Calu3 (cell line): ENCODE data around the gene IQCN. TPM values are rescaled to one million over a fixed set of nuclear protein-coding genes. Genes with fewer than 3 reads are reported as not detected.
A peak's percentile ranks its signal among the peaks of the same experiment; 100 is the strongest.

Source experiments
- BruUV-seq: library from RNA; stranded (reverse); fragments of 400-500 nt; replicated peaks from 2 replicates; lab custom pipeline; 2021; lab: Mats Ljungman, UMichigan
- CTCF ChIA-PET: fragments of 300-600 bp; sonication (Branson Sonifier 250); formaldehyde crosslinking; loops from one replicate; lab custom pipeline; 2022; ENCODE audit warnings: antibody characterized with exemption; lab: Charles Lee
- DNase-seq: peaks from one replicate; pipeline ENCODE4 v3.0.0; 2022
- H3K27ac Mint-ChIP-seq: one replicate; pipeline ENCODE4 v1.8.0; 2022; ENCODE audit warnings: mixed read lengths; ENCODE audit not compliant: unreplicated experiment
- H3K27me3 Mint-ChIP-seq: one replicate; pipeline ENCODE4 v1.8.0; 2022; ENCODE audit warnings: mixed read lengths; ENCODE audit not compliant: unreplicated experiment
- H3K36me3 Mint-ChIP-seq: one replicate; pipeline ENCODE4 v1.8.0; 2022; ENCODE audit warnings: mild to moderate bottlenecking, moderate library complexity, mixed read lengths; ENCODE audit not compliant: insufficient read depth, unreplicated experiment
- H3K4me1 Mint-ChIP-seq: one replicate; pipeline ENCODE4 v1.8.0; 2022; ENCODE audit warnings: mild to moderate bottlenecking, low read depth, mixed read lengths; ENCODE audit not compliant: unreplicated experiment
- H3K4me3 Mint-ChIP-seq: one replicate; pipeline ENCODE4 v1.8.0; 2022; ENCODE audit warnings: mild to moderate bottlenecking, low read depth, moderate library complexity, mixed read lengths; ENCODE audit not compliant: unreplicated experiment
- H3K9me3 Mint-ChIP-seq: one replicate; pipeline ENCODE4 v1.8.0; 2022; ENCODE audit warnings: low read depth, mixed read lengths; ENCODE audit not compliant: unreplicated experiment
- CTCF ChIP-seq: fragments of 200-600 bp; IDR thresholded peaks from one replicate; pipeline ENCODE4 v1.8.0; 2022; ENCODE audit warnings: antibody characterized with exemption; ENCODE audit not compliant: unreplicated experiment
- intact Hi-C: fragments of 100-400 bp; cut with micrococcal nuclease; formaldehyde crosslinking; loops from one replicate; pipeline ENCODE4 v1.10.0; 2022; ENCODE audit not compliant: unreplicated experiment
- total RNA-seq: library from RNA; stranded (reverse); gene quantifications from 2 replicates; pipeline ENCODE4 v1.2.3, GENCODE V29; 2022

The IQCN gene
- total RNA-seq, 1 experiment from 2014 or later = 1.6 TPM

- H3K9me3 Mint-ChIP-seq = no peaks in the 10 kb centered on the region
- H3K27ac Mint-ChIP-seq = no peak overlapping the region
- no peak for TF ChIP-seq CTCF
- CTCF ChIA-PET = interaction anchor here (0.8 to 1.7 kb wide), 4 partner anchors 18 to 829 kb away, joined by 3 to 11 read pairs (median 6); partner anchors contain the start of gene LSM4
- H3K4me1 Mint-ChIP-seq = peaks cover 10% of the 10 kb centered on the region
- peaks cover 20% of the 10 kb centered on the region for H3K36me3 Mint-ChIP-seq
- BruUV-seq = no TSS peak
- no peak for DNase-seq
- intact Hi-C loops = no loop called here
- peak overlapping the region; percentile 49 for H3K4me3 Mint-ChIP-seq
- no peaks in the 10 kb centered on the region for H3K27me3 Mint-ChIP-seq
Observed at GRCh38 chr19:18304208-18304457, 29.9 kb upstream of the IQCN start.

- TF ChIP-seq CTCF = no peak
- no peak overlapping the region for H3K4me3 Mint-ChIP-seq
- no peaks in the 10 kb centered on the region for H3K9me3 Mint-ChIP-seq
- H3K36me3 Mint-ChIP-seq = peaks cover 20% of the 10 kb centered on the region
- intact Hi-C loops = no loop called here
- no peak for DNase-seq
- BruUV-seq = no TSS peak
- no peak overlapping the region for H3K27ac Mint-ChIP-seq
- peaks cover 10% of the 10 kb centered on the region for H3K4me1 Mint-ChIP-seq
- CTCF ChIA-PET = no interaction called here
- H3K27me3 Mint-ChIP-seq = no peaks in the 10 kb centered on the region
Observed at GRCh38 chr19:18301718-18302111, 27.5 kb upstream of the IQCN start.

GRCh38 chr19:18300930-18301717 lies 26.9 kb upstream of the IQCN start:
- H3K36me3 Mint-ChIP-seq = peaks cover 20% of the 10 kb centered on the region
- no TSS peak for BruUV-seq
- no peak overlapping the region for H3K4me3 Mint-ChIP-seq
- H3K27me3 Mint-ChIP-seq = no peaks in the 10 kb centered on the region
- CTCF ChIA-PET = no interaction called here
- no peak overlapping the region for H3K27ac Mint-ChIP-seq
- TF ChIP-seq CTCF = no peak
- H3K4me1 Mint-ChIP-seq = peaks cover 10% of the 10 kb centered on the region
- intact Hi-C loops = no loop called here
- no peaks in the 10 kb centered on the region for H3K9me3 Mint-ChIP-seq
- DNase-seq = peak; percentile 67

- Mint-ChIP-seq H3K9me3 (no peaks in the 10 kb centered on the region), H3K27me3 (no peaks in the 10 kb centered on the region), H3K4me3 (no peak overlapping the region), H3K36me3 (peaks cover 9% of the 10 kb centered on the region), H3K27ac (no peak overlapping the region), H3K4me1 (peaks cover 10% of the 10 kb centered on the region)
- CTCF ChIA-PET = no interaction called here
- intact Hi-C loops = no loop called here
- no peak for TF ChIP-seq CTCF
- BruUV-seq = no TSS peak
- no peak for DNase-seq
Observed at GRCh38 chr19:18299654-18300053, 25.4 kb upstream of the IQCN start.
